ENCODE results near the gene DUSP28. TPM values are rescaled to one million over a fixed set of nuclear protein-coding genes. Genes with fewer than 3 reads are reported as not detected.

Gene DUSP28
- total and polyA plus RNA-seq, 4 donors = 1.9 to 4.1 (median 3.0) TPM

DNA sequence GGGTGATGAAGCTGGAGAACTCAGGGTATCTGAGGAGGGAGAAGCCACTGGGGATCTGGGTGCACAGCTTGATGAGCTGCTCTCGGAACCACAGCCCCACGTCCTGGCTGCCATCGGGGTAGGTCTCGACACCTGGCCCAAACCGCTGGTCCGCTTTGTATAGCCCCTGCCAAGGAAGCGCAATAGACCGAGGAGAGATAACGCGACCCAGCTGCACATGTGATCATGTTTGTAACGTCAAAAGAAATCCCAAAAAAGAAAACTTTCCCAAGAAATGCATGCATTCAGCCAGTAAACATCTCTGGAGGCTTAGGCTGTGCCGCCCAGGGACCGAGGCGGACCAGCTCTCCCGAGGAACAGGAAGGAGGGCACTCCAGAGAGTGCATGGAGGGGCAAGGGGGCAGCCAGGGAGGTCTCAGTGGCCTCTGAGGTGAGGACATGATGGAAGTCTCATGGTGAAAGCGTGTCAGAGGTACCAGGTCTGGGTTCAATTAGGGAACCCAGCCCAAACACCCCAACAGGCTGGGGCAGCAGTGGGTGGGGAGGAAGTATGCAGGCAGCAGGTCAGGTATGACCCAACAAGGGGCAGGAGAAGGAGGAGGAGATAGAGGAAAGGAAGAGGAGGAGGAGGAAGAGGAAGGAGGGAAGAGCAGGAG, 30.7 kb upstream of the DUSP28 start:
- H3K27me3 ChIP-seq (ENCODE audit: control insufficient read depth in 4 of 4, insufficient read depth in 4 of 4, low read length in 3 of 4) = no peaks in the 10 kb centered on the region
- peaks cover 1 to 10% (median 6%) of the 10 kb centered on the region in 4 donors for H3K36me3 ChIP-seq (ENCODE audit: control insufficient read depth in 4 of 4, insufficient read depth in 3 of 4, low read depth in 1 of 4, low read length in 3 of 4)
- TF ChIP-seq GABPA (IDR thresholded peaks at IDR 0.05 in 1 of 2, conservative IDR thresholded peaks at IDR 0.05 in 1 of 2) = no peak
- TF ChIP-seq HNF4A (conservative IDR thresholded peaks at IDR 0.05) = no peak
- no peak for TF ChIP-seq RXRA (IDR thresholded peaks at IDR 0.05)
- no peak for TF ChIP-seq HNF4G (IDR thresholded peaks at IDR 0.05)
- no peak for TF ChIP-seq NR2F2 (IDR thresholded peaks at IDR 0.05)
- TF ChIP-seq, protein P1, sequence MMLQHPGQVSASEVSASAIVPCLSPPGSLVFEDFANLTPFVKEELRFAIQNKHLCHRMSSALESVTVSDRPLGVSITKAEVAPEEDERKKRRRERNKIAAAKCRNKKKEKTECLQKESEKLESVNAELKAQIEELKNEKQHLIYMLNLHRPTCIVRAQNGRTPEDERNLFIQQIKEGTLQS (IDR thresholded peaks at IDR 0.05) = no peak
- TF ChIP-seq FOXA1 (IDR thresholded peaks at IDR 0.05) = no peak
- TF ChIP-seq JUND (IDR thresholded peaks at IDR 0.05) = no peak
- TF ChIP-seq, protein P2, sequence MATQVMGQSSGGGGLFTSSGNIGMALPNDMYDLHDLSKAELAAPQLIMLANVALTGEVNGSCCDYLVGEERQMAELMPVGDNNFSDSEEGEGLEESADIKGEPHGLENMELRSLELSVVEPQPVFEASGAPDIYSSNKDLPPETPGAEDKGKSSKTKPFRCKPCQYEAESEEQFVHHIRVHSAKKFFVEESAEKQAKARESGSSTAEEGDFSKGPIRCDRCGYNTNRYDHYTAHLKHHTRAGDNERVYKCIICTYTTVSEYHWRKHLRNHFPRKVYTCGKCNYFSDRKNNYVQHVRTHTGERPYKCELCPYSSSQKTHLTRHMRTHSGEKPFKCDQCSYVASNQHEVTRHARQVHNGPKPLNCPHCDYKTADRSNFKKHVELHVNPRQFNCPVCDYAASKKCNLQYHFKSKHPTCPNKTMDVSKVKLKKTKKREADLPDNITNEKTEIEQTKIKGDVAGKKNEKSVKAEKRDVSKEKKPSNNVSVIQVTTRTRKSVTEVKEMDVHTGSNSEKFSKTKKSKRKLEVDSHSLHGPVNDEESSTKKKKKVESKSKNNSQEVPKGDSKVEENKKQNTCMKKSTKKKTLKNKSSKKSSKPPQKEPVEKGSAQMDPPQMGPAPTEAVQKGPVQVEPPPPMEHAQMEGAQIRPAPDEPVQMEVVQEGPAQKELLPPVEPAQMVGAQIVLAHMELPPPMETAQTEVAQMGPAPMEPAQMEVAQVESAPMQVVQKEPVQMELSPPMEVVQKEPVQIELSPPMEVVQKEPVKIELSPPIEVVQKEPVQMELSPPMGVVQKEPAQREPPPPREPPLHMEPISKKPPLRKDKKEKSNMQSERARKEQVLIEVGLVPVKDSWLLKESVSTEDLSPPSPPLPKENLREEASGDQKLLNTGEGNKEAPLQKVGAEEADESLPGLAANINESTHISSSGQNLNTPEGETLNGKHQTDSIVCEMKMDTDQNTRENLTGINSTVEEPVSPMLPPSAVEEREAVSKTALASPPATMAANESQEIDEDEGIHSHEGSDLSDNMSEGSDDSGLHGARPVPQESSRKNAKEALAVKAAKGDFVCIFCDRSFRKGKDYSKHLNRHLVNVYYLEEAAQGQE (IDR thresholded peaks at IDR 0.05) = no peak
- TF ChIP-seq SP1 (IDR thresholded peaks at IDR 0.05) = no peak
- peak; percentile 28 for DNase-seq (ENCODE audit: low spot score)
- no peaks in the 10 kb centered on the region for H3K4me1 ChIP-seq (ENCODE audit: control insufficient read depth in 4 of 4, insufficient read depth in 4 of 4, low read length in 3 of 4)
- H3K9me3 ChIP-seq (ENCODE audit: control insufficient read depth in 4 of 4, low read length in 3 of 4) = peaks cover 0 to 13% (median 5%) of the 10 kb centered on the region in 4 donors
- 94% methylated on average over 16 of the region's 16 CpGs for WGBS
- no peak overlapping the region for H3K9ac ChIP-seq (ENCODE audit: low read depth in 1 of 2, low read length in 2 of 2)
- no peak overlapping the region for H3K4me3 ChIP-seq (ENCODE audit: low read depth in 1 of 3, low read length in 3 of 3)
- no peak overlapping the region for H3K27ac ChIP-seq (ENCODE audit: low read depth in 1 of 2, low read length in 2 of 2)

DNA sequence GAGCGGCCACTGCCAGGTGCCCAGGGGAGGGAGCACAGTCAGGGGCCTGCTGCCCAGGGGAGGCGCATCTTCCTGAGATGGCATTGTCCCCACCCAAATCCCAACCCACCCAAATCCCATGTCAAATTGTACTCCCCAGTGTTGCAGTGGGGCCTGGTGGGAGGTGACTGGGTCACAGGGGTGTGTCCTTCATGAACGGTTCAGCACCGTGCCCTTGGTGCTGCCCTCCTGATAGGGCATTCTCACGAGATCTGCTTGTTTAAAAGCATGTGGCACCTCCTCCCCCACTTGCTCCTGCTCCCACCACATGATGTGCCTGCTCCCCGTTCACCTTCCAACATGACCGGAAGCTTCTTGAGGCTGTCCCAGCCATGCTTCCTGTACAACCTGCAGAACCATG, 30.0 kb upstream of the DUSP28 start:
- H3K9ac ChIP-seq (ENCODE audit: low read depth in 1 of 2, low read length in 2 of 2) = no peak overlapping the region
- H3K27me3 ChIP-seq (ENCODE audit: control insufficient read depth in 4 of 4, insufficient read depth in 4 of 4, low read length in 3 of 4) = no peaks in the 10 kb centered on the region
- H3K36me3 ChIP-seq (ENCODE audit: control insufficient read depth in 4 of 4, insufficient read depth in 3 of 4, low read depth in 1 of 4, low read length in 3 of 4) = peaks cover 1 to 11% (median 7%) of the 10 kb centered on the region in 4 donors
- no peak for TF ChIP-seq SP1 (IDR thresholded peaks at IDR 0.05)
- TF ChIP-seq HNF4G (IDR thresholded peaks at IDR 0.05) = no peak
- no peak for TF ChIP-seq YY1 (IDR thresholded peaks at IDR 0.05)
- no peak for TF ChIP-seq FOXA1 (IDR thresholded peaks at IDR 0.05)
- no peak for TF ChIP-seq JUND (IDR thresholded peaks at IDR 0.05)
- TF ChIP-seq, protein P2 (IDR thresholded peaks at IDR 0.05) = no peak
- TF ChIP-seq, protein P3, sequence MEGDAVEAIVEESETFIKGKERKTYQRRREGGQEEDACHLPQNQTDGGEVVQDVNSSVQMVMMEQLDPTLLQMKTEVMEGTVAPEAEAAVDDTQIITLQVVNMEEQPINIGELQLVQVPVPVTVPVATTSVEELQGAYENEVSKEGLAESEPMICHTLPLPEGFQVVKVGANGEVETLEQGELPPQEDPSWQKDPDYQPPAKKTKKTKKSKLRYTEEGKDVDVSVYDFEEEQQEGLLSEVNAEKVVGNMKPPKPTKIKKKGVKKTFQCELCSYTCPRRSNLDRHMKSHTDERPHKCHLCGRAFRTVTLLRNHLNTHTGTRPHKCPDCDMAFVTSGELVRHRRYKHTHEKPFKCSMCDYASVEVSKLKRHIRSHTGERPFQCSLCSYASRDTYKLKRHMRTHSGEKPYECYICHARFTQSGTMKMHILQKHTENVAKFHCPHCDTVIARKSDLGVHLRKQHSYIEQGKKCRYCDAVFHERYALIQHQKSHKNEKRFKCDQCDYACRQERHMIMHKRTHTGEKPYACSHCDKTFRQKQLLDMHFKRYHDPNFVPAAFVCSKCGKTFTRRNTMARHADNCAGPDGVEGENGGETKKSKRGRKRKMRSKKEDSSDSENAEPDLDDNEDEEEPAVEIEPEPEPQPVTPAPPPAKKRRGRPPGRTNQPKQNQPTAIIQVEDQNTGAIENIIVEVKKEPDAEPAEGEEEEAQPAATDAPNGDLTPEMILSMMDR (IDR thresholded peaks at IDR 0.05; ENCODE audit: low read depth, low read length, missing input control) = no peak
- TF ChIP-seq, protein P4, sequence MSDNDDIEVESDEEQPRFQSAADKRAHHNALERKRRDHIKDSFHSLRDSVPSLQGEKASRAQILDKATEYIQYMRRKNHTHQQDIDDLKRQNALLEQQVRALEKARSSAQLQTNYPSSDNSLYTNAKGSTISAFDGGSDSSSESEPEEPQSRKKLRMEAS (IDR thresholded peaks at IDR 0.05) = no peak
- peaks cover 0 to 13% (median 5%) of the 10 kb centered on the region in 4 donors for H3K9me3 ChIP-seq (ENCODE audit: control insufficient read depth in 4 of 4, low read length in 3 of 4)
- no peak overlapping the region for H3K27ac ChIP-seq (ENCODE audit: low read depth in 1 of 2, low read length in 2 of 2)
- 97% methylated on average over 7 of the region's 7 CpGs for WGBS
- no peak overlapping the region for H3K4me3 ChIP-seq (ENCODE audit: low read depth in 1 of 3, low read length in 3 of 3)
- no peaks in the 10 kb centered on the region for H3K4me1 ChIP-seq (ENCODE audit: control insufficient read depth in 4 of 4, insufficient read depth in 4 of 4, low read length in 3 of 4)
- DNase-seq (ENCODE audit: low spot score) = peak; percentile 4
